Karpas-422 (cell line): ENCODE data around the gene PLD6. TPM values are rescaled to one million over a fixed set of nuclear protein-coding genes. Genes with fewer than 3 reads are reported as not detected.

ENCODE experiments used
- DNase-seq: peaks from one replicate; pipeline ENCODE4 v3.0.0-alpha.2; 2015
- H2AFZ ChIP-seq: fragments of 200-600 bp; sonication (generic); 2 replicates; pipeline ENCODE4 v1.6.1; 2014; ENCODE audit warnings: antibody characterized with exemption, low read length, mixed read lengths
- H3K27ac ChIP-seq: fragments of 200-600 bp; sonication (generic); 2 replicates; pipeline ENCODE4 v1.5.1; 2014; ENCODE audit warnings: mild to moderate bottlenecking, low read length, moderate library complexity
- H3K27me3 ChIP-seq: fragments of 200-600 bp; sonication (generic); 2 replicates; pipeline ENCODE4 v1.6.1; 2014; ENCODE audit warnings: low read length, mixed read lengths
- H3K36me3 ChIP-seq: fragments of 200-600 bp; sonication (generic); 2 replicates; pipeline ENCODE4 v1.6.1; 2014; ENCODE audit warnings: low read length, mixed read lengths; ENCODE audit not compliant: insufficient read depth
- H3K4me1 ChIP-seq: fragments of 200-600 bp; sonication (generic); 2 replicates; pipeline ENCODE4 v1.6.1; 2014; ENCODE audit warnings: mild to moderate bottlenecking, low read length, mixed read lengths
- H3K4me2 ChIP-seq: fragments of 200-600 bp; sonication (generic); 2 replicates; pipeline ENCODE4 v1.6.1; 2014; ENCODE audit warnings: low read length, low read depth, mild to moderate bottlenecking; ENCODE audit not compliant: poor library complexity, severe bottlenecking
- H3K4me3 ChIP-seq: fragments of 200-600 bp; sonication (generic); 2 replicates; pipeline ENCODE4 v1.5.1; 2014; ENCODE audit warnings: mild to moderate bottlenecking, antibody characterized with exemption, low read length, mixed read lengths
- H3K79me2 ChIP-seq: fragments of 200-600 bp; sonication (generic); 2 replicates; pipeline ENCODE4 v1.6.1; 2014; ENCODE audit warnings: mild to moderate bottlenecking, low read length, mixed read lengths
- H3K9ac ChIP-seq: fragments of 200-600 bp; sonication (generic); 2 replicates; pipeline ENCODE4 v1.6.0; 2014; ENCODE audit warnings: low read length
- H3K9me2 ChIP-seq: fragments of 200-600 bp; sonication (generic), shearing (Covaris generic); replicated peaks from 2 replicates; pipeline ENCODE4 v1.6.0; 2014; ENCODE audit warnings: mild to moderate bottlenecking, low read length, moderate library complexity; ENCODE audit not compliant: insufficient read depth
- H3K9me3 ChIP-seq: fragments of 300-700, 200-600 bp; sonication (generic); 2 replicates; pipeline ENCODE4 v1.6.1; 2014; ENCODE audit warnings: low read length, mixed read lengths
- H4K20me1 ChIP-seq: fragments of 200-600 bp; sonication (generic); 2 replicates; pipeline ENCODE4 v1.6.1; 2014; ENCODE audit warnings: mild to moderate bottlenecking, antibody characterized with exemption, low read length, low read depth; ENCODE audit not compliant: insufficient read depth
- total RNA-seq: library from RNA; depleted of rRNA; stranded (reverse); fragments of >200 nt; shearing (Covaris generic); gene quantifications from 2 replicates; pipeline ENCODE4 v1.2.3, GENCODE V29; 2014; ENCODE audit warnings: low replicate concordance

PLD6 gene
- total RNA-seq, 1 experiment from 2014 or later: not detected

DNA sequence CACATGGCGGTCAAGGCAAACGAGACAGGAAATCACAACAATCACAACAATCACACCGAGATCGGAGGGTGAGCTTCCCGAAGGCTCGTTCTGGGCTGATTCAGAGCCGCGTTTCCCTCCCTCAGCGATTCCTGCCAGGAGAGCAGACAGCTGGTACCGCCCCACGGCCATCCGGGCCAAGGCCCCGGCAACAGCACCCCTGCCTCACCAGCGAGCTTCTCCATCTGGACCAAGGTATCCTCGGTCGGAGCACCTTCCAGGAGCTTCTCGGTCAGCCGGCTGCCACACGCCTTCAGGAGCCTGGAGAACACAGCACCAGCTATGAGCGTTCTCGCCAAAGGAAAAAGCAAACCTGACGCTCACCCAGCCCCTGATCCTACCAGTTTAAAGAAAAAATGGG is 15.2 kb upstream of the PLD6 start:
- Histone ChIP-seq H3K36me3 (no peaks in the 10 kb centered on the region), H2AFZ (no peak overlapping the region), H3K79me2 (no peaks in the 10 kb centered on the region), H3K9ac (no peak overlapping the region), H3K27me3 (no peaks in the 10 kb centered on the region), H3K4me3 (no peak overlapping the region), H3K4me2 (no peak overlapping the region), H3K9me3 (no peaks in the 10 kb centered on the region), H3K4me1 (no peaks in the 10 kb centered on the region), H3K9me2 (no peaks in the 10 kb centered on the region), H4K20me1 (no peaks in the 10 kb centered on the region), H3K27ac (no peak overlapping the region)
- no peak for DNase-seq

DNA sequence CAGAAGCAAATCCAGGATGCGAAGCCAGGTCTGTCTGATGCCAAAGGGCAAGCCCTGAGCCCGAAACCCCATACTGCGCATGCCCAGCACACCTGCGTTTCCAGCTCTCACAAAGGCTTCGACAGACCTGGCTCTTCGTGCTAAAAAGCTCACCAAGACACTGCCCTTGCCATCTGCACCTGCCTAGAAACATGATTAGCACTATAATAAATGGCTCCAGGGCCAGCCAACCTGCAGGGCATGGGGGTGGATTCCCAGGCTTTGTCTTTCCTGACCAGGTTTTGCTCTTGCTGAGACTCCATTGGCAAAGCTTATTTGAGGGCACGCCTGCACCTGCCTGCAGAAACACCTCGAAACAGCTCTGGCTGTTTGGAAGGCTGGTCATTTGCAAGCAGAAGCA is 14.4 kb upstream of the PLD6 start:
- H3K9me2 ChIP-seq: no peaks in the 10 kb centered on the region
- H3K4me2 ChIP-seq: no peak overlapping the region
- no peaks in the 10 kb centered on the region for H4K20me1 ChIP-seq
- no peak overlapping the region for H2AFZ ChIP-seq
- H3K9me3 ChIP-seq: no peaks in the 10 kb centered on the region
- no peaks in the 10 kb centered on the region for H3K36me3 ChIP-seq
- no peaks in the 10 kb centered on the region for H3K27me3 ChIP-seq
- H3K4me3 ChIP-seq: no peak overlapping the region
- no peak for DNase-seq
- no peaks in the 10 kb centered on the region for H3K79me2 ChIP-seq
- no peak overlapping the region for H3K9ac ChIP-seq
- no peaks in the 10 kb centered on the region for H3K4me1 ChIP-seq
- H3K27ac ChIP-seq: no peak overlapping the region

DNA sequence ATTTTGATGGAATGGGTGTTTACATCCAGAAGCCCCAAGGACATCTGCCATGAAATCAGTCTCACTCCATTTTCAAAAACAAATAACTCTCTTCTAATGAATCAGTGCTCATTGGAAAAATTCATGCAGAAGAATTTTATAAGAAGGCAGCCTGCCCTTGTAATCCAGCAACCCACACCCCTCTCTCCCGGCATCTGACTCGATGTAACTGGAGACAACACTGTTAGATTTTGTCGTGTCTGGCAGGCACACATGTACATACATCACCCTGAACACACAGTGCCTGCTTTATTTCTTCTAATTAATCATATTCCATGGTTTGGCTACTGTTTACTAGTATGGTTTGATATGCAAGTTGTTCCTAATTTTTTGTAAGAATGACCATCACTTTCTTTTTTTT is 11.9 kb upstream of the PLD6 start:
- Histone ChIP-seq H2AFZ (no peak overlapping the region), H3K4me3 (no peak overlapping the region), H3K4me1 (no peaks in the 10 kb centered on the region), H3K4me2 (no peak overlapping the region), H3K9ac (no peak overlapping the region), H3K27me3 (no peaks in the 10 kb centered on the region), H3K36me3 (no peaks in the 10 kb centered on the region), H3K9me3 (no peaks in the 10 kb centered on the region), H4K20me1 (no peaks in the 10 kb centered on the region), H3K9me2 (no peaks in the 10 kb centered on the region), H3K27ac (no peak overlapping the region), H3K79me2 (no peaks in the 10 kb centered on the region)
- DNase-seq: no peak

DNA sequence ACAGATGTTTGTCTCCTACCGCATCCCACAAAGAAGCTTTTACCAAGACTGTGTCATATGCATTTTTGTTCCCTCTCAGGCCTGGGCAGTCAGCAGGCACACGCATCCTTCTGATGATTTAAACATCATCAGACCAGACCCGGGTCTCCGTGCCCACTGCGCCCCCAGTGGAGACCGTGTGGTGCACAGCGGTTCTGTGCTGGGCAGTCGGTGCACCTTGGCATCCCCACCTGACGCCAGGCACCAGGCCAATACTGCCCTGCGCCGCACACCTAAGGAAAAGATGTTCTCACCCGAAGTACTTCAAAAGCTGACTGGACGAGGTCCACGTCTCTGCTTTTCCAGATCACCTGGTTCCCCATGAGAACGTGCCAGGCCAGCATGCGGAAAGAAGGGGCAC is 10.6 kb upstream of the PLD6 start:
- no peak for DNase-seq
- H3K36me3 ChIP-seq: no peaks in the 10 kb centered on the region

DNA sequence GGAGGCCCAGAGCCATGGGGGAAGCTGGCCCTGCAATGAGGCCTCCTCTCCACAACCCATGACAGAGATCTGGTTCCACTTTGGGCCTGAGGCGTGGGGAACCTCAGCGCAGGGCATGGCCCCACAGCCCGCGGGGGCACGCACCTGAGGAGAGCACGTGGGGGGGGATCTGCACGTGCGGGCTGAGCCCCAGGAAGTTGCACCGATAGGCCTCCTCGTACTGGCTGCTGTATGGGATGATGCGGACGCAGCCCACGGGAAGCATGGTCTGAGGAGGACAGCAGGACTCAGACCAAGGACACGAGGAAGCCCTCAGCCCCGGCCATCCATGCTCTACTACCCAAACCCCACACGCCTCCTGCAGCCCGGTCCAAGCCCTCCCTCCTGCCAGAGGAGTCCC is 10.1 kb upstream of the PLD6 start:
- H4K20me1 ChIP-seq: no peaks in the 10 kb centered on the region
- no peaks in the 10 kb centered on the region for H3K4me1 ChIP-seq
- no peak overlapping the region for H2AFZ ChIP-seq
- H3K9ac ChIP-seq: no peak overlapping the region
- no peak overlapping the region for H3K4me3 ChIP-seq
- no peaks in the 10 kb centered on the region for H3K27me3 ChIP-seq
- H3K27ac ChIP-seq: no peak overlapping the region
- H3K9me2 ChIP-seq: no peaks in the 10 kb centered on the region
- no peaks in the 10 kb centered on the region for H3K36me3 ChIP-seq
- H3K9me3 ChIP-seq: no peaks in the 10 kb centered on the region
- H3K4me2 ChIP-seq: no peak overlapping the region
- no peak for DNase-seq
- H3K79me2 ChIP-seq: no peaks in the 10 kb centered on the region

More for the DNA sequence above, 10.6 kb upstream of the PLD6 start:
- Histone ChIP-seq H4K20me1 (no peaks in the 10 kb centered on the region), H3K4me2 (no peak overlapping the region), H2AFZ (no peak overlapping the region), H3K9me2 (no peaks in the 10 kb centered on the region), H3K4me3 (no peak overlapping the region), H3K79me2 (no peaks in the 10 kb centered on the region), H3K4me1 (no peaks in the 10 kb centered on the region), H3K27me3 (no peaks in the 10 kb centered on the region), H3K9me3 (no peaks in the 10 kb centered on the region), H3K9ac (no peak overlapping the region), H3K27ac (no peak overlapping the region)

DNA sequence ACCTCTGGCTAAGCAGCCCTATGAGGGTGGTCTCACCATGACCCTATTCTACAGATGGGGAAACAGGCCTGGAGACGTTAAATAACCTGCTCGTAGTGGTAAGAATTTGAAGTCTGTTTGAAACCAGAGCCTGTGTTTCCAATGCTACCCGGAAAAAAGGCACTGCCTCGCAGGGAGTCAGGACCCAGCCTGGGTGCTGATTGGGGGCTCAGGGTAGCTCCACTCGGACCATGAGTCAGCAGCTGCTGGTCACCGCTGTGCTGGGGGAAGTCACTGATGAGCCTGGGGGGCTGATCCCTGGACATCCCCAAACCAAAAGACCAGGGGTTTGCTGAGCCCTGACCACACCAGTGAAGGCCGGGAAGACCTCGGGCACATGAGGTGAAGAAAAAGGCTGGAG is 9.4 kb upstream of the PLD6 start:
- H3K4me1 ChIP-seq: no peaks in the 10 kb centered on the region
- no peak overlapping the region for H3K27ac ChIP-seq
- H3K4me3 ChIP-seq: no peak overlapping the region
- no peaks in the 10 kb centered on the region for H3K79me2 ChIP-seq
- H4K20me1 ChIP-seq: no peaks in the 10 kb centered on the region
- H3K4me2 ChIP-seq: no peak overlapping the region
- H2AFZ ChIP-seq: no peak overlapping the region
- H3K9ac ChIP-seq: no peak overlapping the region
- DNase-seq: no peak
- H3K9me3 ChIP-seq: no peaks in the 10 kb centered on the region
- no peaks in the 10 kb centered on the region for H3K27me3 ChIP-seq
- H3K9me2 ChIP-seq: no peaks in the 10 kb centered on the region
- H3K36me3 ChIP-seq: no peaks in the 10 kb centered on the region

DNA sequence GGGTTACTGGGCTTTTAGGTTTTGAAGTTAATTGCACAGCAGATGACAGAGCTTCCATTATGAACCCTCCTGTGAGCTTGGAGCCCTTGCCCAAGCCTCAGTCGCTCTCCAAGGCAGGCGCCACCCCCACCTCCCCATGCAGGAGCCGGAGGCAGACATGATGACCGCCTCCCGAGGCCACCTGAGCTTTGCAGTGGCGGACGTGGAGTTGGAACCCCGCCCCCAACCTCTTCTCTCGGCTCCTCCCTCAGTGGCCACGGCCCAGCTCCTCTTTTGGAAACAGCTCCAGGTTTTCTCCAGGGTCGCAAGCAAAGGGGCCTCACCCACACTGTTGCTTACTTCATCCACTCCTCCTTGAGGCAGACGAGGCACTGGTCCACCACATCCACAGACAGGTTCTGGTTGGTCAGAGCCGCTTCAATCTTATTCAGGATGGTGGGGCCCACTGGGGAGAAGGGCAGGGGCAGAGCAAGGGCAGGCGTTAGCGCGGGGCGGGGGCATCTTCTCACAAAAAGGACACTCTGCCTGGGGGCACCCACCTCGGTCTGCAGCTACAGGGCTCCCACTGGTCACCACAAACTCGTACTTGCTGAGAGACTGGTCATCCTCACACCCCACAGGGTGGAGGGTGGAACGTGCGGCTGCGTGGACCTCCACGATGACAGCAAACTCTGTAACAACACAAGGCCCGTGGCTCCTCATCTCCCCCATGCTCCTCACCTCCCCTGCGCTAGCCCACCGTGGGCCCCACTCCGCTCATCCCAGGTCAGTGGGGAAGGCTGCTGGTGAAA is 8.7 kb upstream of the PLD6 start:
- no peak overlapping the region for H3K9ac ChIP-seq
- no peaks in the 10 kb centered on the region for H3K27me3 ChIP-seq
- DNase-seq: no peak
- no peaks in the 10 kb centered on the region for H3K4me1 ChIP-seq
- no peak overlapping the region for H2AFZ ChIP-seq
- no peaks in the 10 kb centered on the region for H4K20me1 ChIP-seq
- no peaks in the 10 kb centered on the region for H3K79me2 ChIP-seq
- H3K9me3 ChIP-seq: no peaks in the 10 kb centered on the region
- no peak overlapping the region for H3K27ac ChIP-seq
- no peaks in the 10 kb centered on the region for H3K9me2 ChIP-seq
- no peaks in the 10 kb centered on the region for H3K36me3 ChIP-seq
- no peak overlapping the region for H3K4me2 ChIP-seq
- no peak overlapping the region for H3K4me3 ChIP-seq

DNA sequence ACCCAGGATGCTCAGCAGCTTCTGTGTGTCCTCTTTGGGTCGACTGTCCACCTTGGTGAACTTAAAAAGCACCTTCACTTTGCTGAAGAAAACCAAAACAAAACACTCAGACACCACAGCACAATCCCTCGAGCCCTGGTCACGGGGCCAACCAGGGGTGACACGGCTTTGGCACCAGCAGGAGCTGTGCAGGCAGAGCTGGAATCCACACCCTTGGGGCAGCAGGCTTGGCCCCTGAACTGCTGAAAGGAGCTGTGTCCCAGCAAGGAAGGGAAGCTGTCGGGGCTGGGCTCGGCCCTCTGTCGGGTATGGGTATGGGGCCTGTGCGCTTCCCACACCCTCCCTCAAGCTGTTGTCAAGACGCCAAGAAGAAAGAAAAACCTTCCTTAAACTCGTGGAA is 7.6 kb upstream of the PLD6 start:
- no peak overlapping the region for H3K27ac ChIP-seq
- H3K4me2 ChIP-seq: no peak overlapping the region
- no peak for DNase-seq
- no peak overlapping the region for H2AFZ ChIP-seq
- H3K9ac ChIP-seq: no peak overlapping the region
- no peaks in the 10 kb centered on the region for H3K79me2 ChIP-seq
- no peaks in the 10 kb centered on the region for H3K36me3 ChIP-seq
- H3K4me3 ChIP-seq: no peak overlapping the region
- no peaks in the 10 kb centered on the region for H4K20me1 ChIP-seq
- H3K4me1 ChIP-seq: no peaks in the 10 kb centered on the region
- H3K9me2 ChIP-seq: no peaks in the 10 kb centered on the region
- H3K27me3 ChIP-seq: no peaks in the 10 kb centered on the region
- H3K9me3 ChIP-seq: no peaks in the 10 kb centered on the region
